Stimulated activated CD4-positive, alpha-beta T cell treated with anti-CD3 and anti-CD28 coated beads, Interleukin-1b, Interleukin-23, amount 100 ng/mL, for 1 hour (primary cell): ENCODE results near the gene APOL3.
"Not testable (repeated sequence)": the region's sequence is repeated elsewhere in the genome, so short reads cannot be mapped to it uniquely, and the experiment has no call there.

Source experiments
- DNase-seq, 2 donors: peaks; one replicate each; pipeline ENCODE4 v3.0.0-alpha.2; 2020; ENCODE audit warnings: low read depth in 2 of 2

APOL3 gene

GRCh38 chr22:36160499-36160942, at the start of gene APOL3:
Gene APOL3 (minus strand): TSS chr22:36160755. CDS start chr22:36149055, 11,700 bp downstream.
- no peak for DNase-seq

- no peak for DNase-seq
Measured at GRCh38 chr22:36210224-36210623, 49.7 kb upstream of the APOL3 start.

- not testable (repeated sequence) for DNase-seq
Measured at GRCh38 chr22:36209488-36209908, 48.9 kb upstream of the APOL3 start.

- DNase-seq = no peak
Measured at GRCh38 chr22:36208914-36209313, 48.4 kb upstream of the APOL3 start.

GRCh38 chr22:36208162-36208765, 47.7 kb upstream of the APOL3 start:
- DNase-seq = no peak

GRCh38 chr22:36206255-36206654, 45.7 kb upstream of the APOL3 start:
- no peak for DNase-seq

- DNase-seq = not testable (repeated sequence)
Measured at GRCh38 chr22:36205573-36205972, 45.0 kb upstream of the APOL3 start.

- DNase-seq = no peak
Measured at GRCh38 chr22:36204632-36205015, 44.1 kb upstream of the APOL3 start.

- no peak for DNase-seq
Measured at GRCh38 chr22:36204001-36204631, 43.6 kb upstream of the APOL3 start.

GRCh38 chr22:36203441-36203840, 42.9 kb upstream of the APOL3 start:
- not testable (repeated sequence) for DNase-seq

GRCh38 chr22:36202906-36203305, 42.4 kb upstream of the APOL3 start:
- DNase-seq = not testable (repeated sequence)

- no peak for DNase-seq
Measured at GRCh38 chr22:36201630-36202319, 41.2 kb upstream of the APOL3 start, which contains the start of gene APOL4. Gene APOL4 (minus strand): TSS chr22:36201809. CDS start chr22:36201734, 75 bp downstream.

GRCh38 chr22:36201025-36201424, 40.5 kb upstream of the APOL3 start:
- not testable (repeated sequence) for DNase-seq

GRCh38 chr22:36199001-36199551, 38.5 kb upstream of the APOL3 start:
- no peak for DNase-seq

GRCh38 chr22:36198536-36198935, 38.0 kb upstream of the APOL3 start:
- no peak for DNase-seq

- no peak for DNase-seq
Measured at GRCh38 chr22:36197514-36198146, 37.1 kb upstream of the APOL3 start.

GRCh38 chr22:36197065-36197440, 36.5 kb upstream of the APOL3 start:
- DNase-seq = no peak

- no peak for DNase-seq
Measured at GRCh38 chr22:36196254-36197064, 35.9 kb upstream of the APOL3 start.

- DNase-seq = no peak
Measured at GRCh38 chr22:36194971-36195370, 34.4 kb upstream of the APOL3 start.

GRCh38 chr22:36194385-36194784, 33.8 kb upstream of the APOL3 start:
- DNase-seq = no peak

GRCh38 chr22:36193577-36193976, 33.0 kb upstream of the APOL3 start:
- no peak for DNase-seq
